SKM-1 (cell line): Measurements from ENCODE around the gene KDM7A.

Experiments used
- DNase-seq: peaks from one replicate; lab custom pipeline; 2025; ENCODE audit not compliant: unreplicated experiment; lab: John Stamatoyannopoulos, UW

KDM7A gene

DNA sequence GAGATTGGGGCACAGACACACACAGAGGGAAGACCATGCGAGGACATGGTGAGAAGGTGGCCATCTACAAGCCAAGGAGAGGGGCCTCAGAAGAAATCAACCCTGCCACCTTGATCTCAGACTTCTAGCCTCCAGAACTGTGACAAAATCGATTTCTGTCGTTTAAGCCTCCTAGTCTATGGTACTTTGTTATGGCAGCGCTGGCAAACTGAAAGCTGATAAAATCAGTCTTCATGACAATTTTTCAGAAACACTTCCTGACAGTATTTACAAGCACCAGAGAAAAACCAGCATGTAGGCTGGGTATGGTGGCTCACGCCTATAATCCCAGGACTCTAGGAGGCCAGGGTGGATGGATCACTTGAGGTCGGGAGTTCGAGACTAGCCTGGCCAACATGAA lies 118.3 kb downstream of the KDM7A start:
- DNase-seq = no peak

- DNase-seq = no peak
Measured at GRCh38 chr7:140057143-140057535, 119.6 kb downstream of the KDM7A start.

DNA sequence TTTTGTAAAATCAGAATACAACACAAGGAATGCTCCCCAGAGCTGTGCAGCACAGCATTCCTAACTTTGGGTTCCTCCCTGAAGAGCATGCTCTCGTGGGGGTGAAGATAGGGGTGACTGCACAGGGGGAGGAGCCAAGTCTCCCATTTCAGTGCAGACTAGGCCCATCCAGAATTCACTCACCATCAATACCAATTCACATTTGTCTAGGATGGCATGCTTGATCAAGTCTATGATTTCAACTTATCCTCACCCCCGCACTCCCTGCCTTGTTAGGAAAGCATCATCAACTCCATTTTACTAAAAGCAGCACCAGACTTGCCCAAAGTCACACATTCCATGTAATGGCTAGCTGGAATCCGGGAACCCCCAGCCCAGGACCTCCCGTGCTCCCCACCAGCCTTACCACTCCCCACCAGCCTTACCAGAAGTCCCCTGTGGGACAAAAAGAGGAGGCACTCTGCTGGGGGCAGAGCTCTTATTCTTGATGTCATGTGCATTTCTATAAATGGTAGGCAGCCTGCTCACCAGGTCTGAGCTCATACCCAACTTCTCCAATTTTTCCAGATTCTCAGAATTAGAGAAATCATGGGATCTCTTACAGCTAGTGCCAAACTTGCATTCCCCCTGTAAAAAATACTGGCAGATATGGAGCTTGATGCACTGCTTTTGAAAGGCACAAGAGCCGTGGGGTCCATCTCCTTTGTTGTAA lies 120.2 kb downstream of the KDM7A start:
- no peak for DNase-seq

GRCh38 chr7:140055833-140056232 lies 121.0 kb downstream of the KDM7A start:
- no peak for DNase-seq

DNA sequence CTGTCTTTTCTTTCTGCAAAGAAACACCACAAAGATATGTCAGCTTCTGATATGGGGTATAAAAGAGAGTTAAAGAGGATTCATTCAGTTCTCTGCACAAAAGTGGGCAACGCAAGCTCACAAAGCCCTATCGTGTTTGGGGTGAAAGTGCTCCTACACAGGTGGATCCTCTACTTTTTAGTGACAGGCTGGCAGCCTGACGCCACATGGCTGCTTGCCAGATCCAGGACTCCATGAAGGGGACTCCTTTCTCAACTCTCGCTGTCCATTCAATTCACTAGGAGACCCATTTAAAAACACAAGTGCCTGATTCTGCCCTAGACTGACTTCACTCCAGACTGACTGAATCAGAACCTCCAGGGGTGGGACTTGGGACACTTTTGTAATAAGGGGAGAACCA lies 122.0 kb downstream of the KDM7A start:
- DNase-seq = no peak

DNA sequence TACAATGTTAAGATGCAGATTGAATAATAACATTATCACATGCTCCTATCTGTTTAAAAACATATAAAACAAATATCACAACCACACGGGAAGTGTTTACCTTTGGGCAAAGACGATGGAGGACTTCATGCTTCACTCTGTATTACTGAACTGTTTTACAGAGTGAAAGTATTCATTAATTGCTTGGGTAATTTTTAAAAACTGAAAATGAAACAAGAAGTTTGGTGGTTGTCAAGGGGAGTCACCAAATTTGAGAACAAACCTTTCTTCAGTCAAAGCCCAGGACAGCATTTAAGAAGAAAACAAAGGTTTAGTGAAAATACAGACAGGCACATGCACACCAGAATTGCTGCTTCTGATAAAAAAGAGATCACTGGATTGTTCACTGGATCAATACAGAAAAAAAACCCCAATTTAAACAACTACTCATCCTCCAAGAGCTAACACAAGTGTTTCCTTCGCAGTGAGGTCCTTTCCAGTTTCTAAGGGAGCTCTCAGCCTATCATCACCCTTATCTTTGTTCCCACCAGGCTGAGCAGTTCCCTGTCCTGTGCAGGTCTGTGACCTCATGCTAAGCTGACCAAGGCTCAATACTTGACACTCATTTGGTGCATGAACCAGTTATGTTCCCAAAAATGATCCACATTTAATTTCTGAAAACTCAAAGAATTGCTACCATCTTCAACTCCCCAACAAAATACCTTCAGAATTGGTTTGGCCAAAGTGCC lies 122.8 kb downstream of the KDM7A start:
- no peak for DNase-seq

GRCh38 chr7:140051820-140052219 lies 125.0 kb downstream of the KDM7A start:
- DNase-seq = no peak

- DNase-seq = no peak
Measured at GRCh38 chr7:140050100-140050499, 126.7 kb downstream of the KDM7A start.

DNA sequence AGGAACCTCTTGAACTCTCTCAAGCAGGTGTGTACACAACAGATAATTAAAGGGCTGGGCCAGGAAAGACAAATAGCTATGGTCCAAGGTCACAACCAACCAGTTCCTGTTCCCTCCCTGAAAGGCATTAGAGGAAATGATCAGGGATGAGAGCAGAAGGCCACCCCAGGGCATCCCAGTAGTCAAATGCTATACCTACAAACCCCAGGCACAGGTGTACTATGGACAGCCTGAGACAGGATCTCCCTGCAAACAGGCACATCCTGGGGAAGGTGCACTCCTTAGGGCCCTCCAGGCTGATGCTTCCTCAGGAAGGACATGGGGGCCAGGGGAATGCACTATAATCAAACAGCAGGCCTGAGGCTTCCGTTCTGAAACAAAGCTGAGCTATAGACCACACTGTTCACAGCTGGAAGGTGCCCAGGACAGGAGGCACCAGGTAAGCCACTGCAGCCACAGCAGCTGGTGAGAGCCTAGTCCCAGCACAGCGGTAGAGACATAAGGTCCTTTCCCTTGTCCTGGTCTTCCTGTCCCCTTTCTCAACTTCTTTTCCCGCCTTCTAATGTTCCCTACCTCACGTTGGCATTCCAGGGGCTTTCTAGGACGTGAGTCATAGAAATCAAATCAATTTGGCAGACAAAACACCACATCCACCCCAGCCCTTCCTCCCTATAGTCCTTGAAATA lies 127.3 kb downstream of the KDM7A start:
- DNase-seq = no peak

GRCh38 chr7:140048989-140049338 lies 127.8 kb downstream of the KDM7A start:
- no peak for DNase-seq

DNA sequence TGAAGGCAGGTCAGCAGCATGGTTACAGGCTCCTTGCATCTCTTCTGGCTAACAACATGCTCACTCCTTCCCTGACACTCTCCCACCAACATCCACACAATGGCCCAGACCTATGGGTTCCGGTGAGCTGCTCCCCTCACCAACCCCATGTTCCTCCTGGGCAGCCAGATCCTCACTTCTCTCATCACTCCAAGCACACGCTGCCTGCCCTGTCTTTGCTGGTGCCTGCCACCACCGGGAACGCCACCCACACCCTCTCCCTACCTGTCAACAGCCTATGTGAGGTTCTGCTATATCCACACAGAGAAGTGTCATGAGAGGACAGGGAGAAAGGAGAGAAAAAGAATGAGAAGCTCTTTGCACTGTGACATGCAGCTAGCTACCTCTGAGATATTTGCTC lies 128.6 kb downstream of the KDM7A start:
- no peak for DNase-seq

GRCh38 chr7:140047197-140047596 lies 129.6 kb downstream of the KDM7A start:
- no peak for DNase-seq

GRCh38 chr7:140045697-140046096 lies 131.1 kb downstream of the KDM7A start:
- DNase-seq = no peak

- DNase-seq = no peak
Measured at GRCh38 chr7:140044251-140044650, 132.5 kb downstream of the KDM7A start.

- DNase-seq = no peak
Measured at GRCh38 chr7:140042386-140042670, 134.5 kb downstream of the KDM7A start.

DNA sequence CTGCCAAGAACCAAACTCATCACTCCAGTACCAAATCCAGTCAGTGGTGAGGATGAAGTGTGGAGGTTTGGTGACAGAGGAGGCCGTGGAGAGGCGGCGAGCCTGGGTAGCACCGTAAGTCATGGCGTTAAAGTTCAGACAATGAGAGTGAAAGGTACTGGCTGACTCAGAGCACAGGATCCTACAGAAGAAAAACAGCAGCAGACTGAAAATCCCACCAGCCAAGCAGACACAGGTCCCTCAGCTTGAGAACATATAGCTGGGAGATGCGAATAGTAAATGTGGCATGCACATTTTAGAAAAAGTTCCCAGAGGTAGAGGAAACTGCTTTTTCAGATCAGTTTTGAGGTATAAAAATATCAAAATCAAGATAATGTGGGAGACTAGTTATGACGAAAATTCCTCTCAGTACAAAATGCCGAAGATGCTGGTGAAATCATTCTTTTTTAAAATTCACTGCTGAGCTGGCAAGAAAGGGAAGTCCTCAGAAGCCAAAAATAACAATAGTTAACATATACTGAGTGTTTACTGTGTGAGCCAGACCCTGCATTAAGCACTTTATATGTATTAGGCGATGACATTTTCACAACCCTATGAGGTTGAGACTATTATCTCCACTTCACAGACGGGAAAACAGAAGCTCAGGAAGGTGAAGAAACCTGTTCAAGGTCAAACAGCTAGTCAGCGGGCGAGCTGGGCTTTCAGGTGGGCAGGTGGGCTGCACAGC lies 135.0 kb downstream of the KDM7A start:
- DNase-seq = no peak

DNA sequence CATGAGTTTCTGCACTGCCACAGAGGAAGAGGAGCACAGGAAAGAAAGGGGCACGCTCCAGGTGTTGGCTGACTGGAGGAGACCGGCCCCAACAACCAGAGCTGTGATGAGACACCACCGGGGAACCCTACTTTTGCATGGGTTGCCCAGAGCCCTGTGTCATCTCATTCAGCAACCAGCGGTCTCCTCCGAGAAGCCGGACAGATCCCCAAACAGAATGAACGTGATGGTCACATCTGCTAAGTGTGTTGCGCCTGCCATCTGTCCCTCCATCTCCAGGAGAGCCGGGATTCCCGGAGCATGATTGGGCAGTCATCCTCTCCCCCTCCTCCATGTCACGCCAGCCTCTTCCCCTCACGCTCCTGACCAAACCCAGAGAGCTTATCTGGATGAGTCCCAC lies 136.9 kb downstream of the KDM7A start:
- DNase-seq = no peak

DNA sequence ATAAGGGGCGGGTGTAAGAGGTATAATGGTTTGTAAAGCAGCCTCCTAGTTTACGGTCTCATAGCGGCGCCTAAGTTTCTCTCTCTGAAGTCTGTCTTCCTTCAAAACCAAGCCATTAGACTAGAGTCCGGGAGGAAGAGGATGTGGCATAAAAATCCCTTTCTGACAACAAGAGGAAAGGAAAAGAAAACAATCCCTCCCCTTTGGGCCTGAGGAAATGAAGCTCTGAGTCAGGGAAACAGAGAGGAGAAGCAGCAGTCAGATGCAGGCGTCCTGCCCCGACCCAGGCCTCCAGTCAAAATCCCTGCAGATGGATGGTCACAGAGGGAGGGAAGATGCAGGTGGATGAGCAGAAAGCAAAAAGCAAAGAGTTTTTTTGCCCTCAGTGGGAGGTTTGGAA lies 137.7 kb downstream of the KDM7A start:
- no peak for DNase-seq

DNA sequence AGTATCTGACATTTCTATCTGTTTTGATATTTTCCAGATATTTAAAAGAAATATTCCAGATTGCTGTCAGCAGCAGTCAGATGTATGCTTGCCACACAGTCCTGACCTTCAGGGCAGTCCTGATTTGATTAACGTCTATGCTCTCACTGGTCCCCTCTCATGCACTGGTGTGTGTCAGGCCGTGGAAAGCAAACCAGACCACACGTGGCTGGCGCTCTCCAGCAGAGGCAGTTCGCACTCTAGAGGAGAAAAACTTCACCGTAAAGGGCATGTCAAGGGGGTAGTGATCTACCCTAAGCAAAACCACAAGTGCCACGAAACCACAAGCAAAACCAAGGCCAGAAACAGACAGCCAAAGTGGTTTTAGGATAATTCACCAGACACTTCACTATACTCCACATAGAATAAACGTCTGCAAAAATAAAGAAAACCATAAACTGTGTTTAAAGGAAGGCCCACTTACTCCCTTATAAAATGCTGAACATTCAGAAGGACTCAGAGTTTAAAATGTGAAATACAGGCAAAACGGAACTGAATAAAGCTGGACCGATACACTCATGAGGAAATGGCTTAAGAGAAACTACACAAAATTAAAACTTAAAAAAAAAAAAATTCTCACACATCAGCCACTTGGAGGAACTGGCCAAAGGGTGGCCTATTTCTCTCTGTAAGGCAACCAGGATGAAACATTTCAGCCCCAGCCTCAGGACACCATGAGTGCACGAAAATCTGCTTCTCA lies 140.4 kb downstream of the KDM7A start:
- no peak for DNase-seq

GRCh38 chr7:140035400-140036223 lies 141.2 kb downstream of the KDM7A start:
- DNase-seq = no peak
